Measurements from ENCODE around the gene HRH1.

HRH1 gene

DNA sequence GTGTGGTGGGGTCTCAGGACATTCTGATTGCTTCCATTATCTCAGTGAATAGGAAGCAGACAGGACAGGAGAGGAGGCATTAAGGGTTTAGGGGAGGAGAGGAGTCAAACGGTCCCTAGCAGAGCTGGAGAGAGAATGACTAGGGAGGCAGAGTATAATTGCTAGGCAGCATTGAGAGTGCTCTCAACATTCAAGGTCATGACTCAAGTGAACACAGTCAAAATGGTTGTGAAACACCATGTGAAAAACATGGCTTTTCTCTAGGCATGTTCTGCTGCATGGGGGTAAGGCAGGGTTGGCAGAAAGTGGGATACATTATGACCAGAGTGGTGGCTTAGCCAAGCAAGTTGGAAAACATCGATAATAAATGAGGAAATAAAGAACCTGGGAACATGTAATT is 19.5 kb upstream of the HRH1 start:
- no peak for DNase-seq
- TF ChIP-seq POLR2A (IDR thresholded peaks at IDR 0.05; ENCODE audit: low read length) (no peak), GATA1 (IDR thresholded peaks at IDR 0.05; ENCODE audit: low read depth, low read length) (no peak)

DNA sequence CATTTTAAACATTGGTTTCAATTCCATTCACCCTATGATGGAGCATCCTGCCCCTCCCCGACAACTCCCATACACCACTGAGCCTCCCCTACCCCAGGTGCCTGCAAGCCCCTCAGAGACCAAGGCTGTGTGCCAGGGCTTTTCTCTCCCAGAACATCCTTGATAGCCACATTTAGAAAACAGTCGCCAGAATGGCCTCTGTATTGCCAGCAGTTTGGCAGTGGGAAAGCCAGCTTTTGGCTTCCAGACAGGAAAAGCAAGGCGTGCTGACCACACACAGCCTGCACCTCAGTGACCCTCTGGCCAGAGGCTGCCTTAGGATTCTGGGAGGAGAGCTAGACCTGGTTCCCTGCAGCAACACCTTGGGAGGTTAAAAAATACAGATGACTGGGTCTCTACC is 18.2 kb upstream of the HRH1 start:
- no peak for TF ChIP-seq GATA1 (IDR thresholded peaks at IDR 0.05; ENCODE audit: low read depth, low read length)
- no peak for TF ChIP-seq POLR2A (IDR thresholded peaks at IDR 0.05; ENCODE audit: low read length)

DNA sequence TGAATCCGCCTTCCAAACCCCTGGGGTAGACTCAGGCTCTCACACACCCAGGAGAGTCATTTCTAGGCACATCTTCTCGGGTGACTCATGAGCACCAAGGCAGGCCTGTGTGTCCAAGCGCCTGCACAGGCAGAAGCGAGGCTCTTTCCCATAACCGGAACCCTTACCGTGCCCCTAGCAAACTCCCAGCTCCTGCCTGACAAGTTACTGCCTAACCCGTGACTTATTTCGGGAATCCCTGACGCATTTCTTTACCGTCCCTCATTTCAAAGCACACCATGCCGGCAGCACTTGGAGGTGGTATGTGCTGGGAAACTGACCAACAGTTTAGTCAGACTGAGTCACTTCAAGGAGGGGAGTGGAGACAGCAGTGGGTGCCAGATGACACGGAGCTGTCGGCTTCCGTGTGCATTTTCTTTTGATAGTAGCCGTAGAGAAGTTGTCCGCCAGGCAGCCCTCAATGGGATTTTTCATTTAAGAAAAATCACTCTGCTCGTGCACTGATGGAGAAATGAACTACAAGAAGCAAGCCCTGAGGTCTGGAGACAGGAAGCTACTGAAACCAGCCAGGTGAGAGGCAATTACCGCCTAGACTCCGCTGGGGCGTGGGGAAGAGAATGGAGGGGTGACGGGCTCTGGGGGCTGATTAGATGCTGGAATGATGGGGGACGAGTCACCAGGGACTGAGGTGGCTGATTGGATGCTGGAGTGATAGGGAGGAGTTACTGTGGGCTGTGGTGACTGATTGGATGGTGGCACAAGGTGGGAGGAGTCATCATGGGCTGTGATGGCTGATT is 17.3 kb upstream of the HRH1 start:
- DNase-seq = no peak
- TF ChIP-seq GATA1 (IDR thresholded peaks at IDR 0.05; ENCODE audit: low read depth, low read length) (no peak), POLR2A (IDR thresholded peaks at IDR 0.05; ENCODE audit: low read length) (no peak)

More for the DNA sequence above, 18.2 kb upstream of the HRH1 start:
- no peak for DNase-seq

DNA sequence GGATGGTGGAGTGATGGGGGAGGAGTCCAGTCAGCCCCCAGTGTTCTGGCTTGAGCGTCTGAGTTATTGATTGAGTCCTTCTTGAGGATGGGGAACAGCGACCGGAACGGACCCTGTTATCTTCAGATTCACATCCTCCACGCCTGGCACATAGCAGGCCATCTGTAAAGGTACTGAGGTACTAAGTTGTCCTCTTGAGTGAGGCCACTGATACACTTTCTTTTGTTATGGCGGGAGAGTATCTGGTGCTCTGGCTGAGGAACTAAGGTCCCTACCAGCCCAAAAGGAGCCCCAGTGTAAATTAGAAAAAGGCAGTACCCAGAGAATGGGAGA is 16.7 kb upstream of the HRH1 start:
- no peak for DNase-seq
- no peak for TF ChIP-seq GATA1 (IDR thresholded peaks at IDR 0.05; ENCODE audit: low read depth, low read length)
- TF ChIP-seq POLR2A (IDR thresholded peaks at IDR 0.05; ENCODE audit: low read length) = no peak

DNA sequence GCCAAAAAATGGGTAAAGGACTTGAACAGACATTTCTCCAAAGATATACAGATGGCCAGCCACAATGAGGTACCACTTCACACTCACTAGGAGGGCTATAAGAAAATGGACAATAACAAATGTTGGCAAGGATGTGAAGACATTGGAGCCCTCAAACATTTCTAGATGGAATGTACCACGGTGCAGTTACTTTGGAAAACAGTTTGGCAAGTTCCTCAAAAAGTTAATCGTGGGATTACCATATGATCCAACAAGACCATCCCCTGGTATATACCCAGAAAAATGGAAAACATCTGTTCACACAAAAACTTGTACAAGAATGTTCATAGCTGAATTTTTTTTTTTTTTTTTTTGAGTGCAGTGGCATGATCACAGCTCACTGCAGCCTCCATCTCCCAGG is 15.9 kb upstream of the HRH1 start:
- TF ChIP-seq GATA1 (IDR thresholded peaks at IDR 0.05; ENCODE audit: low read depth, low read length) = no peak
- no peak for TF ChIP-seq POLR2A (IDR thresholded peaks at IDR 0.05; ENCODE audit: low read length)
- DNase-seq = no peak

DNA sequence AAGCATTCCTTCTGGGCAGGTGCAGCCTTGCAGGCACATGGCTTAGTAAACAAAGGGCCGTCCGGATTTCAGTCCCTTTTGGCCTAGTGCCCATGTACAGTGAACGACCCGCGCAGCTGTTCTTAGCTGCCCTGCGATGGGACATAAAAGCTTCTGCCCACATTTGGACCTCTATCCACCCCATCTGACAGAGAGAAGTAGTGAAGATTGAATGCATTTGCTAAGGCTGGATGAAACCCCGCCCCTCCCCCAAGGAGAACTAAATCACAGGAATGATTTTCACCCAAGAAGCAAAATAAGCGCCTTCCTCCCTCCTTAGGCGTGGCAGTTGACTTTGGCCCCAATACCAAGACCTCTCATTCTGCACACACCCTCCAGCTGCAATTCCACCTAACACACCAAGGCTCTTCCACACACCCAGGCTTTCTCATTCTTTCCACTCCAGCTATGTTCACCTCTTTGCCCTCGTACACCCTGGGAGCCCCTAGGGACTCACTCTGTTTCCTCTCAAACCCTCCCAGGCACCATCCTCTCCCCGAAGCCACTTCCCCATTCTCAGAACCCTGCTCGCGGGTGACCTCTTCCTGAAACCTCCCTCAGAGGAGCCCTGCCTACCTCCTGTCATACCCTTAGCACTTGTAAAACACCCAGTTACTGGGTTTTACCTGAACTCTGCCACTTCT is 14.1 kb upstream of the HRH1 start:
- DNase-seq = no peak
- TF ChIP-seq POLR2A (IDR thresholded peaks at IDR 0.05; ENCODE audit: low read length) (no peak), GATA1 (IDR thresholded peaks at IDR 0.05; ENCODE audit: low read depth, low read length) (no peak)

DNA sequence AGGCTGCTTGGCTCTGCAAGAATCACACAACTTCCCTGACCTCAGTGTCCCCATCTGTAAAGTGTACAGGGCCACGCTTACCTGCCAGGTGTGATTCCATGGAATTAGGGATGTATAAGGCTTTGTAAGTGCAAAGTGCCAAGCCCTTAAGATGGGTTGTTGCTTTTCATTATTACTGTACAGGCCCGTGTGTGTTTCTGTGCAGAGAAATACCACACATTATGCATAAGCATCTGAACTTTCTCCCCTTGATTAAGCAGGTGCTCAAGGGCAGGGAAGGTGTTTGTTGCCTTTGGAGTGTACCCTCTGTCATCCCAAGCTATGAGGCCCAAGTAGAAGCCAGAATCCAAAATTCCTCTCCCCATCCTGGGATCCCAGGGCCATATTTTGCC is 13.6 kb upstream of the HRH1 start:
- TF ChIP-seq GATA1 (IDR thresholded peaks at IDR 0.05; ENCODE audit: low read depth, low read length) (no peak), POLR2A (IDR thresholded peaks at IDR 0.05; ENCODE audit: low read length) (no peak)
- DNase-seq = no peak

DNA sequence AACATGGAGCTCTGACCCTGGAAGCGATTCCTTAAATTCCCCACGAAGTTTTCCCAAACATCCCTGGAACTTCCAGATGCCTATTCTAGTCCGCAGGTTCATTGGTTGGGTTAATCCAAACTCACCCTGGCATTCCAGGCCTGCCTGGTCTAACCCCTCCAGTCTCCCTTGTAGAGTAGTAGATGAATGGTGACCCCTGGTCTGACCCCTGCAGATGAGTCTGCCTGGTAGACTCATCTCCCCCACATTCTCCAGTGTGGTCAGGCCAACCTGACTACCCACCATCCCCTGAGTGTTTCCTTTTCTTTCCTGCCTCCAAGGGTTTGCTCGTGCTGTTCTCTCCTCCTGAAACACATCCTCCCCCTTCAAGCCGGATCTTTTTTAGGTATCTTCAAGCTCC is 10.8 kb upstream of the HRH1 start:
- DNase-seq = no peak
- no peak for TF ChIP-seq POLR2A (IDR thresholded peaks at IDR 0.05; ENCODE audit: low read length)
- no peak for TF ChIP-seq GATA1 (IDR thresholded peaks at IDR 0.05; ENCODE audit: low read depth, low read length)

DNA sequence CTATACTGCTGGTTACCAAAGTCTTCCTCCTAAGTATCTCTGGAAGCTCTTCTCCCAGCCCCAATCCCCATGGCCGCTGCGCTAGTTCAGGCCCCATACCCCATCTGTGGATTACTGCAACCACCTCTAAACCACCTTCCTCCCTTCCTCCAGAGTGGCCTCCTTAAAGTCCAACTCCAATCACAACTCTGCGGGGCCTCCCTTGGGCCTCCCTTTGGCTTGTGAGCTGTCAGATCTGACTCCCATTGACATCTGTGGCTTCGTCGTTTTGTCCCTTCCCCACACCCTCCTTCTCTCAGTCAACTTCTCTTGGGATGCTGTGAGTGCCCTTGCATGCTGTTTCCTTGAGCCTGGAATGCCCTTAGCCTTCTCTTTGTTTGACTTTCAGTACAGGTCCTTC is 9.3 kb upstream of the HRH1 start:
- no peak for TF ChIP-seq GATA1 (IDR thresholded peaks at IDR 0.05; ENCODE audit: low read depth, low read length)
- TF ChIP-seq POLR2A (IDR thresholded peaks at IDR 0.05; ENCODE audit: low read length) = no peak
- DNase-seq = no peak

DNA sequence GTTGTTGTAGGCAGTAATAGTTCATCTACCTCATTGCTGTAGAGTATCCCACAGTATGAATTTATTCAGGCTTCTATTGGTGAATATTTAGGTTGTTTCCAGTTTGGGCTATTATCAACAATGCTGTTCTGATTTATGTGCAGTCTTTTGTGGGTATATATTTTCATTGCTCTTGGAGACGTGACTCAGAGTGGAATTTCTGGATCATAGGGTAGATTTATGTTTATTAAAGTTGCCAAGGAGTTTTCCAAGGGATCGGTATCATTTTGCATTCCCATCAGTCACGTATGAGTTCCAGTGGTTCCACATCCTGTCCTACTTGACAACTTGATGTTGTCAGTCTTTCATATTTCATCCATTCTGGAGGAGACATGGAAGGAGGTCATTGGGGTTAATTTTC is 8.4 kb upstream of the HRH1 start:
- DNase-seq = no peak
- TF ChIP-seq GATA1 (IDR thresholded peaks at IDR 0.05; ENCODE audit: low read depth, low read length) = no peak
- TF ChIP-seq POLR2A (IDR thresholded peaks at IDR 0.05; ENCODE audit: low read length) = no peak

DNA sequence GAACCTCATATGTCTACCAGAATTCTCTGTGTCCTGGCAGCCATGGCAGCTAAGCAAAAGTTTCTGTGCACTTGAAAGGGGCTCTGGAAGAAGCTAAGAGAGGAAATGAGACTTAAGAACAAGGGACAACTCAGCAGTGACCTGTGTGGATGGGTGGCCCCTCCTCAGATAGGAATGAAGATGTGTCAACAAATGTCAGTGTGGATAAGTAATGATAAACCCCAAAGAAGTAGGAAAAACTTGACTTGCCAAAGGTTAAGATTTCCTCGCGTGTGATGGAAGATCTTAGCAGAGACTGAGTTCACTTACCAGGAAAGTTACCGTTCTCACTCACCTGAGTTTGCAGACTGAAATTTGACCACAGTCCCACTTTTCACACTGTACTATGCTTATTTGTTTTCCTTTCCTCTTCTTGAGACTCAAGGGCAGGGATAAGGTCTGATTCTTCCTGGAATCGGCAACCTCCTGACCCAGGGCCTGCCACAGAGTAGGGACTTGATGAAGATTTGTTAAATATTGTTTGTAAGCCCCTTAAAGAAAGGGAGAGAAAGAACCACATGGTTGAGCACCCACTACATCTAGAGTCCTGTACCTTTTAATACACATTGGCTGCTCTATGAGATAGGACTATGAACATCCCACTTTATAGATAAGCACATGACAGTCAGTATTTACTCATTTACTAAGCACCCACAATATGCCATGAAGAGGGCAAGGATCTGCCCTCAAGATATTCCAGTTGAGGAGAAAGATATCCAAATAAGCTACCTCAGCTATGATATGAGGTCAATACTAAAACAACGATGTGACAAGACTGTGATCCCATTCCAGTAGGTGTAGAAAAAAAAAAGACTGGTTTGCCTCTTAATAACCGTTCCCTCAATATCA is 7.3 kb upstream of the HRH1 start:
- DNase-seq = no peak
- no peak for TF ChIP-seq POLR2A (IDR thresholded peaks at IDR 0.05; ENCODE audit: low read length)
- TF ChIP-seq GATA1 (IDR thresholded peaks at IDR 0.05; ENCODE audit: low read depth, low read length) = no peak

DNA sequence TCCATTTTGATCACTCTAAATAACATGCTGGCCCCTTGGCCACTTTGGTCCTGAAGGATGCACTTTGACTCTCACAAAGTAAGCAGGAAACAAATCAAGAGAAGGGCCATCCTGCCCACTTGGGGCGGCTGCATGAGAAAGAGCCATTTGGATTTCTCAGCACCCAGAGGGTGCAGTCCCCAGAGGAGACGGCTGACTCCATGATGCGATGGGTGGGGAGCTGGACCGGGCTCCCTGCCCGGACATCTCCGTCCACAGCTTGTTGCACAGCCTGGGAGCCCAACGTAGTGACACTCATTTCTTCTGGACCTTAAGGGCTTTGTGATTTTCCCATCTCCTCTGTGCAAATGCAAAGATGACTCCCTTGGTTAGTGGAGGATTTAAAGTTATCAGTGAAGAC is 4.0 kb upstream of the HRH1 start:
- DNase-seq = no peak
- TF ChIP-seq GATA1 (IDR thresholded peaks at IDR 0.05; ENCODE audit: low read depth, low read length) = no peak
- TF ChIP-seq POLR2A (IDR thresholded peaks at IDR 0.05; ENCODE audit: low read length) = no peak

DNA sequence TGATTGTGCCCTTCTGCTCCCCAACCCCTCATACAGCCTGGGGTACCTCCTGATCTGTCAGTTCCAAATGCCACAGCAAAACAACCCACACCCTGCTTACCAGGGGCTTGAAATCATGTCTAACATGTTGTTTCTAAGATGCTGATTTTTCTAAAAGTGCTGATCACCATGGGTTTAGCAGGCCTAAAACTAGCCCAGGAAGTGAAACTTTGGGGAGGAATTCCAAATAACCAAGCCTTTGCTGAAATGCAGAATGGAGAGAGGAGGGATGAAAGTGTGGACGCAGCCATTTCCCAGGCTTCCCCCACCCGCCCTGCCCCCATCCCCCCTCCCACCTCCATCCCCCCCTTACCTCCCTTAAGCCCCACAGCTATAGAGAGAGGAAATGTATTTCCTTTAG is 2.0 kb upstream of the HRH1 start:
- DNase-seq = no peak
- TF ChIP-seq POLR2A (IDR thresholded peaks at IDR 0.05; ENCODE audit: low read length) = no peak
- TF ChIP-seq GATA1 (IDR thresholded peaks at IDR 0.05; ENCODE audit: low read depth, low read length) = no peak

DNA sequence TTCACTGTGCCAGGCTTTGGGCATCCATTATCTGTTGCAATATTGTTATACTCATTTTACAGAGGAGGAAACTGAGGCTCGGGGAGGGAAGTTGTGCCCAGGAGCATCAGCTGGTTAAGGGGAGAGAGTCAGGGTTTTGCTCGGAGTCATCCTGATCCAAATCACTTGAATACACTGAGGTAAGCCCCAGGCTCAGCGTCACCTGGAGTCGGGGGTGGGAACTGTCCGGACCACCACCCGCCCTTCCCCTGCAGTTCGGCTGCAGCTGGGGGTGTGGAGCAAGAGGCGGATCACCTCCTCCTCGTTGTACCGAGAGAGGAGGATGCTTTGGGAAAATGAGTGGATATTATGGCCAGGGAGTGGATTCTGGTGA is 646 bp downstream of the HRH1 start:
- TF ChIP-seq GATA1 (IDR thresholded peaks at IDR 0.05; ENCODE audit: low read depth, low read length) (no peak), POLR2A (IDR thresholded peaks at IDR 0.05; ENCODE audit: low read length) (no peak)
- no peak for DNase-seq

Data from erythroblast (primary cell).